ENCODE measurements around the gene RPS6KA4.

RPS6KA4 gene

GRCh38 chr11:64366751-64367150 is 7.8 kb downstream of the RPS6KA4 start:
- no CpG with 5 or more reads among the region's 1 CpG for WGBS, 2 experiments
- Histone ChIP-seq H3K36me3 (ENCODE audit: control insufficient read depth, insufficient read depth, low read length) (peaks cover 32% of the 10 kb centered on the region), H3K9me3 (ENCODE audit: control insufficient read depth, low read length) (no peaks in the 10 kb centered on the region), H3K4me3 (ENCODE audit: insufficient read depth, low read depth, low read length) (no peak overlapping the region), H3K27ac (ENCODE audit: insufficient read depth, low read depth, low read length, poor library complexity, severe bottlenecking) (no peak overlapping the region), H3K27me3 (ENCODE audit: control insufficient read depth, insufficient read depth, low read length, poor library complexity, severe bottlenecking) (no peaks in the 10 kb centered on the region), H3K4me1 (ENCODE audit: control insufficient read depth, insufficient read depth, low read length) (no peaks in the 10 kb centered on the region)

- H3K4me1 ChIP-seq (ENCODE audit: control insufficient read depth, insufficient read depth, low read length): no peaks in the 10 kb centered on the region
- WGBS, 2 experiments: 96% methylated on average over 46 of the region's 46 CpGs
- H3K36me3 ChIP-seq (ENCODE audit: control insufficient read depth, insufficient read depth, low read length): peaks cover 32% of the 10 kb centered on the region
- no peaks in the 10 kb centered on the region for H3K27me3 ChIP-seq (ENCODE audit: control insufficient read depth, insufficient read depth, low read length, poor library complexity, severe bottlenecking)
- H3K27ac ChIP-seq (ENCODE audit: insufficient read depth, low read depth, low read length, poor library complexity, severe bottlenecking): no peak overlapping the region
- H3K9me3 ChIP-seq (ENCODE audit: control insufficient read depth, low read length): no peaks in the 10 kb centered on the region
- no peak overlapping the region for H3K4me3 ChIP-seq (ENCODE audit: insufficient read depth, low read depth, low read length)
Measured at GRCh38 chr11:64367931-64368672, 9.1 kb downstream of the RPS6KA4 start.

GRCh38 chr11:64368673-64369074 is 9.7 kb downstream of the RPS6KA4 start:
- Histone ChIP-seq H3K4me3 (ENCODE audit: insufficient read depth, low read depth, low read length) (no peak overlapping the region), H3K27me3 (ENCODE audit: control insufficient read depth, insufficient read depth, low read length, poor library complexity, severe bottlenecking) (no peaks in the 10 kb centered on the region), H3K9me3 (ENCODE audit: control insufficient read depth, low read length) (no peaks in the 10 kb centered on the region), H3K4me1 (ENCODE audit: control insufficient read depth, insufficient read depth, low read length) (no peaks in the 10 kb centered on the region), H3K36me3 (ENCODE audit: control insufficient read depth, insufficient read depth, low read length) (peaks cover 32% of the 10 kb centered on the region), H3K27ac (ENCODE audit: insufficient read depth, low read depth, low read length, poor library complexity, severe bottlenecking) (no peak overlapping the region)
- 96% methylated on average over 28 of the region's 28 CpGs for WGBS, 2 experiments

- no peaks in the 10 kb centered on the region for H3K9me3 ChIP-seq (ENCODE audit: control insufficient read depth, low read length)
- H3K27ac ChIP-seq (ENCODE audit: insufficient read depth, low read depth, low read length, poor library complexity, severe bottlenecking): no peak overlapping the region
- no peaks in the 10 kb centered on the region for H3K27me3 ChIP-seq (ENCODE audit: control insufficient read depth, insufficient read depth, low read length, poor library complexity, severe bottlenecking)
- WGBS, 2 experiments: 96 to 97% methylated on average over 82 of the region's 82 CpGs
- H3K4me1 ChIP-seq (ENCODE audit: control insufficient read depth, insufficient read depth, low read length): no peaks in the 10 kb centered on the region
- H3K36me3 ChIP-seq (ENCODE audit: control insufficient read depth, insufficient read depth, low read length): peaks cover 32% of the 10 kb centered on the region
- H3K4me3 ChIP-seq (ENCODE audit: insufficient read depth, low read depth, low read length): no peak overlapping the region
Measured at GRCh38 chr11:64369440-64370421, 10.8 kb downstream of the RPS6KA4 start.

GRCh38 chr11:64371201-64371600 is 12.2 kb downstream of the RPS6KA4 start:
- Histone ChIP-seq H3K9me3 (ENCODE audit: control insufficient read depth, low read length) (no peaks in the 10 kb centered on the region), H3K27ac (ENCODE audit: insufficient read depth, low read depth, low read length, poor library complexity, severe bottlenecking) (no peak overlapping the region), H3K27me3 (ENCODE audit: control insufficient read depth, insufficient read depth, low read length, poor library complexity, severe bottlenecking) (no peaks in the 10 kb centered on the region), H3K36me3 (ENCODE audit: control insufficient read depth, insufficient read depth, low read length) (peaks cover 25% of the 10 kb centered on the region), H3K4me3 (ENCODE audit: insufficient read depth, low read depth, low read length) (no peak overlapping the region), H3K4me1 (ENCODE audit: control insufficient read depth, insufficient read depth, low read length) (no peaks in the 10 kb centered on the region)
- 75 to 81% methylated on average over 21 to 22 of the region's 22 CpGs for WGBS, 2 experiments

GRCh38 chr11:64372021-64372420 is 13.1 kb downstream of the RPS6KA4 start:
- Histone ChIP-seq H3K9me3 (ENCODE audit: control insufficient read depth, low read length) (no peaks in the 10 kb centered on the region), H3K27me3 (ENCODE audit: control insufficient read depth, insufficient read depth, low read length, poor library complexity, severe bottlenecking) (no peaks in the 10 kb centered on the region), H3K4me3 (ENCODE audit: insufficient read depth, low read depth, low read length) (no peak overlapping the region), H3K4me1 (ENCODE audit: control insufficient read depth, insufficient read depth, low read length) (no peaks in the 10 kb centered on the region), H3K36me3 (ENCODE audit: control insufficient read depth, insufficient read depth, low read length) (peaks cover 20% of the 10 kb centered on the region), H3K27ac (ENCODE audit: insufficient read depth, low read depth, low read length, poor library complexity, severe bottlenecking) (no peak overlapping the region)
- 93 to 94% methylated on average over 6 of the region's 6 CpGs for WGBS, 2 experiments

- no peaks in the 10 kb centered on the region for H3K4me1 ChIP-seq (ENCODE audit: control insufficient read depth, insufficient read depth, low read length)
- H3K9me3 ChIP-seq (ENCODE audit: control insufficient read depth, low read length): no peaks in the 10 kb centered on the region
- peaks cover 15% of the 10 kb centered on the region for H3K36me3 ChIP-seq (ENCODE audit: control insufficient read depth, insufficient read depth, low read length)
- no peaks in the 10 kb centered on the region for H3K27me3 ChIP-seq (ENCODE audit: control insufficient read depth, insufficient read depth, low read length, poor library complexity, severe bottlenecking)
- H3K27ac ChIP-seq (ENCODE audit: insufficient read depth, low read depth, low read length, poor library complexity, severe bottlenecking): no peak overlapping the region
- no peak overlapping the region for H3K4me3 ChIP-seq (ENCODE audit: insufficient read depth, low read depth, low read length)
- WGBS, 2 experiments: 79 to 82% methylated on average over 18 of the region's 18 CpGs
Measured at GRCh38 chr11:64372802-64373597, 14.0 kb downstream of the RPS6KA4 start.

- no peak overlapping the region for H3K4me3 ChIP-seq (ENCODE audit: insufficient read depth, low read depth, low read length)
- H3K36me3 ChIP-seq (ENCODE audit: control insufficient read depth, insufficient read depth, low read length): peaks cover 9% of the 10 kb centered on the region
- no peak overlapping the region for H3K27ac ChIP-seq (ENCODE audit: insufficient read depth, low read depth, low read length, poor library complexity, severe bottlenecking)
- no peaks in the 10 kb centered on the region for H3K4me1 ChIP-seq (ENCODE audit: control insufficient read depth, insufficient read depth, low read length)
- WGBS, 2 experiments: 77 to 80% methylated on average over 5 of the region's 5 CpGs
- no peaks in the 10 kb centered on the region for H3K9me3 ChIP-seq (ENCODE audit: control insufficient read depth, low read length)
- H3K27me3 ChIP-seq (ENCODE audit: control insufficient read depth, insufficient read depth, low read length, poor library complexity, severe bottlenecking): no peaks in the 10 kb centered on the region
Measured at GRCh38 chr11:64373598-64373974, 14.6 kb downstream of the RPS6KA4 start.

GRCh38 chr11:64376071-64376470 is 17.1 kb downstream of the RPS6KA4 start:
- Histone ChIP-seq H3K36me3 (ENCODE audit: control insufficient read depth, insufficient read depth, low read length) (no peaks in the 10 kb centered on the region), H3K9me3 (ENCODE audit: control insufficient read depth, low read length) (no peaks in the 10 kb centered on the region), H3K4me3 (ENCODE audit: insufficient read depth, low read depth, low read length) (no peak overlapping the region), H3K4me1 (ENCODE audit: control insufficient read depth, insufficient read depth, low read length) (no peaks in the 10 kb centered on the region), H3K27ac (ENCODE audit: insufficient read depth, low read depth, low read length, poor library complexity, severe bottlenecking) (no peak overlapping the region), H3K27me3 (ENCODE audit: control insufficient read depth, insufficient read depth, low read length, poor library complexity, severe bottlenecking) (no peaks in the 10 kb centered on the region)
- 78 to 81% methylated on average over 7 of the region's 7 CpGs for WGBS, 2 experiments
